Body of pancreas (tissue), 4 donors: Measurements from ENCODE around the gene PDE4D. TPM values are rescaled to one million over a fixed set of nuclear protein-coding genes. Genes with fewer than 3 reads are reported as not detected.
"Not testable (repeated sequence)": the region's sequence is repeated elsewhere in the genome, so short reads cannot be mapped to it uniquely, and the experiment has no call there.

ENCODE experiments used
- ATAC-seq: fragments of 150-250 bp; one replicate; pipeline ENCODE4 v1.9.1; 2016
- DNase-seq, 4 donors: peaks; one replicate each; pipeline ENCODE4 v3.0.0-alpha.2; 2019
- H3K27ac ChIP-seq, 4 donors: fragments of 200-600 bp; sonication (generic); 1 replicate in 3 of 4; 2 replicates in 1 of 4; pipeline versions ENCODE4 v1.5.1 to v1.6.1; 2016 to 2019; ENCODE audit warnings: mild to moderate bottlenecking in 1 of 4, mixed read lengths in 1 of 4, moderate library complexity in 1 of 4
- H3K27me3 ChIP-seq, 2 donors: fragments of 200-600 bp; sonication (generic); one replicate each; pipeline ENCODE4 v1.6.0; 2016; ENCODE audit warnings: mild to moderate bottlenecking in 1 of 2
- H3K36me3 ChIP-seq, 2 donors: fragments of 200-600 bp; sonication (generic); replicated peaks in 1 of 2; 2 replicates each; pipeline ENCODE4 v1.5.1; 2016; ENCODE audit warnings: low read depth in 2 of 2; ENCODE audit not compliant: insufficient read depth in 1 of 2
- H3K4me1 ChIP-seq: fragments of 200-600 bp; sonication (generic); one replicate; pipeline ENCODE4 v1.6.0; 2016
- H3K4me3 ChIP-seq, 2 donors: fragments of 200-600 bp; sonication (generic); 1 replicate in 1 of 2; 2 replicates in 1 of 2; pipeline ENCODE4 v1.5.1; 2016 to 2019
- H3K9me3 ChIP-seq, 3 donors: fragments of 200-600 bp; sonication (generic); 1 replicate in 2 of 3; 2 replicates in 1 of 3; pipeline ENCODE4 v1.5.1; 2016
- CTCF ChIP-seq, 7 experiments: fragments of 450-650 bp in 4 of 7; fragments of 200-600 bp in 3 of 7; sonication (generic) in 3 of 7; IDR thresholded peaks; one replicate each; pipeline ENCODE4 v1.5.1; 2016 to 2019; ENCODE audit warnings: antibody characterized with exemption in 7 of 7
- POLR2A ChIP-seq, 3 donors: fragments of 450-650 bp; IDR thresholded peaks; one replicate each; pipeline ENCODE4 v1.6.1; 2016; ENCODE audit warnings: antibody characterized with exemption in 3 of 3, mild to moderate bottlenecking in 2 of 3
- WGBS, 2 donors: methylation state at CpG; one replicate each; pipeline ENCODE4 v1.1.5; 2017; 5-methylcytosine and 5-hydroxymethylcytosine counted together
- intact Hi-C: fragments of 100-400 bp; cut with DNase I; formaldehyde crosslinking; loops from one replicate; pipeline ENCODE4 v1.15.1; 2023
- total RNA-seq, 2 donors: library from RNA; depleted of rRNA; stranded (reverse); fragments of >200 nt; gene quantifications; one replicate each; pipeline ENCODE4 v1.1.0, GENCODE V29; 2016

The PDE4D gene
- total RNA-seq, 2 donors from 2014 or later: 8.6 to 9.2 TPM

- intact Hi-C loops: loop anchor here (10.0 kb wide), 1 partner anchor 262 kb away; no protein-coding TSS in a partner anchor
- no peak for TF ChIP-seq POLR2A (IDR thresholded peaks at IDR 0.05)
- TF ChIP-seq CTCF (IDR thresholded peaks at IDR 0.05): no peak
- ATAC-seq: no peak
- H3K4me1 ChIP-seq: no peaks in the 10 kb centered on the region
- H3K9me3 ChIP-seq: no peaks in the 10 kb centered on the region
- H3K4me3 ChIP-seq: no peak overlapping the region
- no peak for DNase-seq
- WGBS, 2 donors: 79 to 82% methylated on average over 4 of the region's 4 CpGs
- H3K27me3 ChIP-seq: no peaks in the 10 kb centered on the region
- no peaks in the 10 kb centered on the region for H3K36me3 ChIP-seq
- no peak overlapping the region for H3K27ac ChIP-seq
Measured at GRCh38 chr5:59666440-59667068, 227.0 kb downstream of the PDE4D start.

- not testable (repeated sequence) for H3K9me3 ChIP-seq, ATAC-seq, H3K4me1 ChIP-seq, DNase-seq, H3K27ac ChIP-seq, H3K36me3 ChIP-seq, H3K27me3 ChIP-seq, H3K4me3 ChIP-seq
- intact Hi-C loops: loop anchor here (10.0 kb wide), 1 partner anchor 261 kb away; no protein-coding TSS in a partner anchor
- 94 to 98% methylated on average over 7 of the region's 7 CpGs for WGBS, 2 donors
Measured at GRCh38 chr5:59665832-59666203, 227.7 kb downstream of the PDE4D start.

GRCh38 chr5:59665086-59665831, 228.3 kb downstream of the PDE4D start:
- Histone ChIP-seq H3K9me3 (no peaks in the 10 kb centered on the region), H3K36me3 (no peaks in the 10 kb centered on the region), H3K4me1 (no peaks in the 10 kb centered on the region), H3K27me3 (no peaks in the 10 kb centered on the region), H3K4me3 (no peak overlapping the region), H3K27ac (no peak overlapping the region)
- DNase-seq (no peak), ATAC-seq (no peak)
- intact Hi-C loops: loop anchor here (10.0 kb wide), 1 partner anchor 260 kb away; no protein-coding TSS in a partner anchor
- TF ChIP-seq POLR2A (IDR thresholded peaks at IDR 0.05): no peak
- no peak for TF ChIP-seq CTCF (IDR thresholded peaks at IDR 0.05)

- Histone ChIP-seq H3K36me3 (no peaks in the 10 kb centered on the region), H3K9me3 (no peaks in the 10 kb centered on the region), H3K27me3 (no peaks in the 10 kb centered on the region), H3K4me1 (no peaks in the 10 kb centered on the region), H3K27ac (no peak overlapping the region), H3K4me3 (no peak overlapping the region)
- ATAC-seq: no peak
- TF ChIP-seq CTCF (IDR thresholded peaks at IDR 0.05) (no peak), POLR2A (IDR thresholded peaks at IDR 0.05) (no peak)
- no peak for DNase-seq
- intact Hi-C loops: loop anchor here (10.0 kb wide), 1 partner anchor 257 kb away; no protein-coding TSS in a partner anchor
- 60 to 61% methylated on average over 4 of the region's 4 CpGs for WGBS, 2 donors
Measured at GRCh38 chr5:59661954-59662615, 231.4 kb downstream of the PDE4D start.

GRCh38 chr5:59661311-59661710, 232.2 kb downstream of the PDE4D start:
- intact Hi-C loops: loop anchor here (10.0 kb wide), 1 partner anchor 257 kb away; no protein-coding TSS in a partner anchor
- ATAC-seq: no peak

More at GRCh38 chr5:59661311-59661710, 232.2 kb downstream of the PDE4D start:
- no peak overlapping the region for H3K4me3 ChIP-seq
- H3K4me1 ChIP-seq: no peaks in the 10 kb centered on the region
- no peaks in the 10 kb centered on the region for H3K27me3 ChIP-seq
- no peak for TF ChIP-seq POLR2A (IDR thresholded peaks at IDR 0.05)
- TF ChIP-seq CTCF (IDR thresholded peaks at IDR 0.05): no peak
- H3K36me3 ChIP-seq: no peaks in the 10 kb centered on the region
- no peak for DNase-seq
- no peaks in the 10 kb centered on the region for H3K9me3 ChIP-seq
- no peak overlapping the region for H3K27ac ChIP-seq
- WGBS, 2 donors: 97 to 100% methylated on average over 1 of the region's 1 CpG
